HL-60/S4 treated with retinoic acid at 250 ng/mL for 4 days and 3 days (cell line): ENCODE measurements around the gene ATP5MC2.
"Not testable (repeated sequence)": the region's sequence is repeated elsewhere in the genome, so short reads cannot be mapped to it uniquely, and the experiment has no call there.

Experiments
- in situ Hi-C: fragments of 300-500 bp; cut with MboI; formaldehyde crosslinking; loops from 2 replicates; pipeline ENCODE4 v1.7.0; 2022; ENCODE audit warnings: low sequenced_read_pairs

Gene ATP5MC2

DNA sequence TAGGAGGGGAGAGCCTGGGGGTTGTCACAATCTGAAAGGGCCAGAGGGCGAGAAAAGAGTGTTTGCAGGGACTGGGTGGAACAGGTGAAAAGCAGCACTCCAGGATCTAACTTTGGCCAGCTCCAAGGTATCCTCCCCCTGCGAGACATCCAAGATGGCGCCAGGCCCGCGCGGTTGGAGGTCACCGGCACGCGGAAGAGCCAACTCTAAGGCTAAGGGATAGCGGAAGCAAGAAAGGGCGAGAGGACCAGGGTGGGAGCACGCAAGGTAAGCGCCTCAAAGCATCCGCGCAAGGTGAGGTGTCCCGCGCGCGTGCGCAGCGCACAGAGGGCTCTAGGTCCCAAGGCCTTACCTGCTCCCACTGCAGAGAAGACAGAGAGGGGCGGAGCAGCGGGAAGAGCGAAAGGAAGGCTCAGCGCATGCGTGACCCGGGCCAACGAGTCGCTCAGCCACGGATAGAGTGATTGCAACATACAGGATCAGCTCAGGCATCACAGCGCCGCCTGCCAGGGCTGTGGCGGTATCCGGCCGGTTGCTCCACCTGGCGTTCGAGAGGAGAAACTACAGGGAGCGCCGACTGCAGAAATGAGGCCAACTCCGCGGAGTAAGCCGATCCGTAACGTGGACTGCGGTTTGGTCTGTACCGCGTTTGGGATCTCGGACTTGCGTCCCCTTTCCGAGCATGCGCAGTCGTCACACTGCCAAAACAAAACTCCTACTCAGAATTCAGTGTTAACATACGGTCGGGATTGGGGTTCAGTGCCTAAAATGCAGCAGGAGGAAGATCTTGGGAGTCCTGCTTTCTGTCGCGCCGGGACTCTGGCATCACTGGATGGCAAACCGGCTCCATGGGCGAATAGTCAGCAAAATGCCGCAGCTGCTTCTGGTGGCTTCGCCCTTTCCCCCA is at the start of gene ATP5MC2:
ATP5MC2 (minus strand) TSS at position 383 of the 907 bp plus-strand sequence. CDS start 3,469 bp downstream, outside the sequence.
- in situ Hi-C loops = no loop called here

DNA sequence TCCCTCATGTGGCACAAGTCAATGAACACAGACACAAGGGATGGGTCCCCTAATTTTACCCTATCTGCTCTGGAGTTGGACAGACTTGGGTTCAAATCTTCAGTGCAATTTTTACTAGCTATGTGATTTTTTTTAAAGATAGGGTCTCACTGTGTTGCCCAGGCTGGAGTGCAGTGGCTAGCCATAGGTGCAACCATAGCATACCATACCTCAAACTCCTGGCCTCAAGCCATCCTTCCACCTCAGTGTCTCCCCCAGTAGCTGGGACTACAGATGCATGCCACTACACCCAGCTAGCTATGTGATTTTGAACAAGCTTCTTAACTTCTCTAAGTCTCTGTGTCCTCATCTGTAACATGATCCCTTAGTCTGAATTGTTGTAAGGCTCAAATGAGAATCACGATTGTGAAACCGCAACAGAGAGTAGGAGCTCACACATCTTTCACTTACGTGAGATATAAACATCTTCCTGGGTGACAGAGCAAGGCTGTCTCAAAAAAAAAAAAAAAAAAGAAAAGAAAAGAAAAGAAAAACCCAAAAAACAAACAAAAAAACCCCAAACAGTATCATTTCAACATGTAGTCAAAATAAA is 46.7 kb upstream of the ATP5MC2 start:
- in situ Hi-C loops = no loop called here

DNA sequence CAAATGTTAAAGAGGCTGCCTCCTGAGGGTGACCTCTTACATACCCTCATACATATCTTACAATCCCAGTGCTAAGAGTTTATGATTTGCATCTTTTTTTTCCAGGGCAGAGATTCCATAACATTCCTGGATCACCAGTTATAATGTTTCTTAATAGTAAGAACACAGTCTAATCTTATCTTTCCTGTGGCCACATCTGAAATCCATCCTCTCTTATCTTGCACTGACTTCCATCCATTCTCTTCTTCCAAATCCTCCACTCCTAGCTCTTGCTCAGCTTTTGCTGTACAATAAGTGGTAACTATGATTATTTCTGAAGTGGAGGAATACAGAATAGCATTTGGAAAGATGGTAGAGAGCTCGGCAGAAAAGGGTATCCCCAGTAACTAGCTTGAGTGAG is 45.1 kb upstream of the ATP5MC2 start:
- in situ Hi-C loops = no loop called here

DNA sequence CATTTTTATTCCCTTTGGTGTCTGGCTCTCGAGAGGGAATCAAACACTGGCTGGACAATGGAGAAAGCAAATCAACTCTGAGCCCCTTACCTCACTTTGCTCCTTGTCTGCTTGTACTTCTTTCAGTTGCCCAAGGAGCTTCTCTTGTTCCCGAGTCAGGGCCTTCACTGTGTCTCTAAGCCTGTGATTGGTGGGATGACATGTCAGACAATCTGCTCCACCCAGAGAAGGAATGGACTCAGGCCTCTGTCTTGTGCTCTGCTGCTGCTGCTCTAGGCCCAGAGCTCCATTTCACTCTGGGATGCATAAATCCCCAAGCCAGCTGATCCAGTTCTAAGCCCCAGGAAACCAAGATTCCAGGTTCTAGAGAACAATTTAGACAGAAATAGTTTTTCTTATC is 43.8 kb upstream of the ATP5MC2 start:
- in situ Hi-C loops = no loop called here

DNA sequence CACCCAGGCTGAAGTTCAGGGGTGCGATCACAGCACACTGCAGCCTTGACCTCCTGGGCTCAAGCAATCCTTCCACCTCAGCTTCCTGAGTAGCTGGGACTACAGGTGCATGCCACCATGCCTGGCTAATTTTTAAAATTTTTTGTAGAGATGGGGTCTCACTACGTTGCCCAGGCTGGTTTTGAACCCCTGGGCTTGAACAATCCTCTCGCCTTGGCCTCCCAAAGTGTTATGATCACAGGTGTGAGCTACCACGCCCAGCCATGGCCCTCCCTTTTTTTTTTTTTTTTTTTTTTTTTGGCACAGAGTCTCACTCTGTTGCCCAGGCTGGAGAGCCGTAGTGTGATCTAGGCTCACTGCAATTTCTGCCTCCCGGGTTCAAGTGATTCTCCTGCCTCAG is 42.7 kb upstream of the ATP5MC2 start:
- in situ Hi-C loops = not testable (repeated sequence)

DNA sequence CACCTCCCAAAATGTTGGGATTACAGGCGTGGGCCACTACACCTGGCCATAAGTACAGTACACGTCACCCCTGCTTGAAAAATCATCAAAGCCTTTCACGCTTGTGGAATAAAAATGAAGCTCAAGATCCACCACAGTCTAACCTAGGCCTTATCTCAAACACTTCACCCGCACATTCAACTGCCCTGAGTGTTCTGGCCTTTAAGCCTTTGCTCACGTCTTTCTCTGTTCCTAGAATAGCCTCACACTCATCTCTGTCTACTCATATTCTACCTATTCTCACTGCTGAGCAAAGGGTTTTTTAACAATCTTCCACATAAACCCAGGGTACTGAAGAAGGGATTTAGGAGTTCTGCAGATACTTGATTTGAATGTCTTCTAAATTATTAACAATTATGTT is 41.4 kb upstream of the ATP5MC2 start:
- in situ Hi-C loops = no loop called here

DNA sequence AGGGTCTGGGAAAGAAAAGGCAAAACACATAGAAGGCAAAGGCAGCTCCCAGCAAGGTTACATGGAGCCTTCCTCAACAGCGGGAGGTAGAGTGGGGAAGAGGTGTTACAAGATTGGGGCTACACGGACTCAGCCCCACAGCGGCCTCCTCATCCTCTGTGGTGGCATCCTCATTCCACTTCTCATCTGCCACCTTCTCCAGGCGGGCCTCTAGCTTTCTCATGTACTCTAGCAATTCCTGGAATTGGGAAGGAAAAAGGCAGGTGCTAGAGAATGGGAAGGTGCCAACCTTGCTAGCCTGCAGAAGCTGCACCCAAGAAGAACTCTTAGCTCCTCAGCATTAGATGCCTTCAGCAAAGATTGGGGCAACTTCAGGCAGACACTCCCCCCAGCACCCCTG is 38.1 kb upstream of the ATP5MC2 start:
- in situ Hi-C loops = no loop called here

DNA sequence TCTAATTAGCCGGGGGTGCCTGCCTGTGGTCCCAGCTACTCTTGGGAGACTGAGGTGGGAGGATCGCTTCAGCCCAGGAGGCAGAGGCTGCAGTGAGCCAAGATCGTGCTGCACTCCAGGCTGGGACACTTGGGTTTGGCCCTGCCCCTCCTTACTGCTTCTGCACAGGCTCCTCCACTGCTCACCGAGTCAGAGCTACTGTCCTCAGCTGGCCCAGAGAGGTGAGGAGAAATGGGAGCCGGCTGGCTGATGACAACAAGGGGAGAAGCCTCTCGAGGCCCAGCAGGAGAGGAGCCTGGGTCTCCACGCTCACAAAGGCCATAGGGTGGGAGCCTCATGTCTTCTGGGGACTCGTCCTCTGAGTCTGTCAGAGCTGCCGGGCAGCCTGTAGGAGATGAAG is 37.6 kb upstream of the ATP5MC2 start:
- in situ Hi-C loops = no loop called here

DNA sequence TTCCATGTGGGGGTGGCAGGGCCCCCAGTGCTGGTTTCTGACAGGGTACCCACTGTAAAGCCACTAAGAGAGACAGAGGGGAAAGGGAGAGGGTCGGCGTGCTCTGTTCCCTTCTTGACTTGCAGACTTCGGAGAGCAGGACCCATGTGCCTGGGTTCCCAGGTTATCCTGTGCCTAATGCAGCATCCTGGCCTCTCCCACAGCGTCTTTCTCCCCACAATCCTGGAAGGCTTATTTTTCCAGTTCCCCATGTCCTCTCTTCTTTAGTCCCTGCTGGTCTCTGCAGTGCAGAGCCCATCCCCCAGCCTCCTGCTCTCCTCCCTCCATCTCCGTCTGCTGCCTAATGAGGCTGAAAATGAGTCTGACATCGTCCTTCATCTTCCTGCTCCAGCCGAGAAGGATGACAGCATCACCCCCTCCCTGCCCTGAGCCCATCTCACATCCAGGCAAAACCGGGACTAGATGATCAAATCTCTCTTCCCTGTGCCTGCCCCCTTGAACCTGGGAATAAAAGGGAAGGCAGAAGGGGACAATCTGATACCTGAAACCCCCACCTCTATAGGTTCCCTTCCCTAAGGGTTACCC is 36.3 kb upstream of the ATP5MC2 start:
- in situ Hi-C loops = no loop called here

DNA sequence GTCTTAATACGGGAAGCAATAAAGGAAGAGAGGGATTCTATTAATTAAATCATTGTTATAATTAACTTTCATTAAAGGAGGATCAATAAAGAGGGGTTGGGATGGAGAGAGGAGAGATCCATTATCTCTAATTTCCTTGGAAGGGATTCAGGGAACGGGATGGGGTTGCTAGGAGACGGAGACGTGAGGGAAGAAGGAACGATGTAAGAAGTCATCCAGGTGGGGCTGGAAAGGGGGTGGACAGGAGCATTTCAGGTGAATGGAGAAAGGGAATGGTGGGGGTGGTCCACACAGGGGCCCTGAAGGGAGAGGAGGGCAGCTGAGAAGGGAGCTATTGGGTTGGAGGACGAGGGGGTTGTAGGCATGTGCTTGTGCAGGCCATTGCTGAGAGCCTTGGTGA is 34.2 kb upstream of the ATP5MC2 start:
- in situ Hi-C loops = no loop called here

DNA sequence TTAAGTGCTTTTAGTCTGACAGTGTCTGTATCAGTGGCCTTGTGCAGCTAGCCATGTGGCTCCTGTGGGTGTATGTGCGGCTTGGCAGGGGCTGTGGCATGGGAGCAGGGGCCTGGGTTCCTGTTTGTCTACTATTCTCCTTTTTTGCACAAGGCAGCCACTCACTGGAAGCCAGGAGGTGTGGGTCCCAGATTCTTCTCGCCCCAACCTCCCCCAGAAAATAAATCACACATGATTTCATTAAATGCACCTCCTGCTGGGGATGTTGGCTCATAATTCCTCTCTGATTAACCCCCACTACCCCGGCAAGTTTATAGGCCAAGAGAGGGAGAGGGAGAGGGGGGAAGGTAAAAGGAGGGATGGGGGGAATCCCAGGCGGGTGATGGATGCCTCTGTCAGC is 33.8 kb upstream of the ATP5MC2 start:
- in situ Hi-C loops = no loop called here

DNA sequence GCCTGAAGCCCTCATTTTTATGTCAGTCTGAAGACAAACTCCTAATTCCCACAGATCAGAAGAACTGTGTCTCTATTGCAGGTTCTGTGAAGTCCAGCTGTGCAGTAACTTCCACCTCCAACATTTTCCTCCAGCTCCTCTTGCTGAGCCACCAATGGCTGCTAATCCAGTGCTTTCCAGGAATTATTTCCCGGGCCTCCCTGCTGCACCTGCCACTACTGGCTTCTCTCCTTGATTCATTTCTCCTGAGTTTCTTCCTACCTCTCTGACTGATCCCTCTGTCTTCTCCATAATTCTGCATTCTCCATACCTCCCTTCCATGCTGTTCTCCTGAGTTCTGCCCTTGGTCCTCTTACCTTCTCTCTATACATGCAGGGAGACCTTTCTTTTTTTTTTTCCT is 30.2 kb upstream of the ATP5MC2 start:
- in situ Hi-C loops = no loop called here

DNA sequence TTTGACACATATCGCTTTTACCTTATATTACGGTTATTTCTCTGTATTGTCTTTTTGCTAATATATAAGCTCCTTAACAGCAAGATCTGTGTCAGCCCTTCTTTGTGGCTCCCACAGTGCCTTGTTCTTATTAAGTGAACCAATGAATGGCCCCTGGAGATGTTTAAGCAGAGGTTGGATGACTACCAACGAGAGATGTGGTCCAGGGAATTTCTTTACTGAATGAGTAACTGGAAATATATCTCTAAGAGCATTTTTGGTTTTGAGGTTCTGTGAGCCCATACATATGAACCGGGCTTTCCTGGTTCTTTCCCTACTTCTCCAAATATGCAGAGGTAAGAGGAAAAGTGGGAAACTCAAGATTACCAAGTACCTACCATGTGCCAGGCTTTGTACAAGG is 27.9 kb upstream of the ATP5MC2 start:
- in situ Hi-C loops = loop anchor here (5.0 kb wide), 1 partner anchor 39 kb away; no protein-coding TSS in a partner anchor

DNA sequence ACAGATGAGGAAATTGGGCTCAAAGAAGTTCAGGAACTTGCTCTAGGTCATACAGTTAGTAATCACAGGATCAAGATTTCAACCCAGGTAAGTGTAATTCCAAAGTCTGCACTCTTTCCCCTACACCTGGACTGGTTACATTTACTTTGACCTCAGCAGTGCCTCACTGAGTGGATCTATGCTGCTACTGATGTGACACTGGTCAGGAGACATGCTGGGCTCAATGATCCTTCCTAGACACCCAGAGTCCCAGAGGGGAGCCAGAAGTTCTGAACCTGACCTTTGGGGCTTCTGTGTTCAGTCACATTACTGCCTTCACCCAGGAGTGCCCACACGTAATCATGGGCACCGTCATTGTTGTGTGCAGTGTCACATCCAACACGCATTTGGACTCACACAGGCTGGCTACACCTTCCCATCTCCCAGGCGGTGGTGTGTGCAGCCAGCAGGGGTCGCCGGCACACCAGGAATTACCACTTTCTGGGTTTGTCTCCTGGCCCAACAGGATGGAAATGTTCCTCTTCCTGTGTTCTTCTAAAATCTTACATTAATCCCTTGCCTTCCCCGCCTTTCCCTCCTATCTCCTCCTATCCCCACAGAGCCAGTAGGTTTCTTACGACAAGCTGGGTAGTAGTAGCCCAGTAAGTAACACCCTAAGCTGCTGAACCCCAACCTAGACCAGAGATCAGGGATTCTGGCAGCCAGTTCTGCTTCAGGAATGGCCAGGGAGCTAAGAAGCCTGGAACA is 25.8 kb upstream of the ATP5MC2 start:
- in situ Hi-C loops = loop anchor here (5.0 kb wide), 1 partner anchor 41 kb away; no protein-coding TSS in a partner anchor

DNA sequence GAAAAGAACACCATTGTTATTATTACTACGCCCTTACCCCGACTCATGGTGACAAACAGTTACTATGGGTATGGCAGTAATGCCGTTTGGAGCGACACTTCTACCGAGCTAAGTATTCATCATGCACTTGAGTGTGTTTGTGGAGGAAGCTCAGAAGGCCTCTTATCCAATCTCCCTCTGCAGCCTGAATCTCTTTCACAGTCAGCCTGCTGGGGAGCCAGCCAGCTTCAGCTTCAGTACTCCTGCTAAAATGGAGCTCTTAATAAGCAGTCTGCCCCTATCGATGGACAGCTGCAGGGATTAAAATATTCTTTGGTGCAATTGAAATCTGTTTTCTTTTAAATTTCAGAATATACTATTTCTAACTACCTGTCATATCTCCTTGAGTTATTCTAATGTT is 24.7 kb upstream of the ATP5MC2 start:
- in situ Hi-C loops = loop anchor here (5.0 kb wide), 1 partner anchor 42 kb away; no protein-coding TSS in a partner anchor

DNA sequence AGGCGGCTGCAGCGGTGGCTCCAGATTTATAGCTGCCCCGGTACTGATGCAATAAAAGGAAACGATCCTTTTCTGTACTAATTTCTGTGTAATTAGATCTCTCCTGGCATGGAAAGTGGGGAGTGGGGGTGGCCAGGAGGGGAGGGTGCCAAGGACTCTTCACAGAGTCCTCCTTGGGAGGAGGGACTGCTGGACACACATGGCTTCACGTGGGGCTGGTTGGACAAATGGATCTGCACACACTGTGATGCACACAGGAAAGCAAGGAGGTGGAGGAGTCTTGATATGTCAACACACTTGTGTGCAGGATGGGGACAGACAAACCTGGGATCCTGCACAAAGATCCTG is 23.8 kb upstream of the ATP5MC2 start:
- in situ Hi-C loops = loop anchor here (5.0 kb wide), 1 partner anchor 43 kb away; no protein-coding TSS in a partner anchor

DNA sequence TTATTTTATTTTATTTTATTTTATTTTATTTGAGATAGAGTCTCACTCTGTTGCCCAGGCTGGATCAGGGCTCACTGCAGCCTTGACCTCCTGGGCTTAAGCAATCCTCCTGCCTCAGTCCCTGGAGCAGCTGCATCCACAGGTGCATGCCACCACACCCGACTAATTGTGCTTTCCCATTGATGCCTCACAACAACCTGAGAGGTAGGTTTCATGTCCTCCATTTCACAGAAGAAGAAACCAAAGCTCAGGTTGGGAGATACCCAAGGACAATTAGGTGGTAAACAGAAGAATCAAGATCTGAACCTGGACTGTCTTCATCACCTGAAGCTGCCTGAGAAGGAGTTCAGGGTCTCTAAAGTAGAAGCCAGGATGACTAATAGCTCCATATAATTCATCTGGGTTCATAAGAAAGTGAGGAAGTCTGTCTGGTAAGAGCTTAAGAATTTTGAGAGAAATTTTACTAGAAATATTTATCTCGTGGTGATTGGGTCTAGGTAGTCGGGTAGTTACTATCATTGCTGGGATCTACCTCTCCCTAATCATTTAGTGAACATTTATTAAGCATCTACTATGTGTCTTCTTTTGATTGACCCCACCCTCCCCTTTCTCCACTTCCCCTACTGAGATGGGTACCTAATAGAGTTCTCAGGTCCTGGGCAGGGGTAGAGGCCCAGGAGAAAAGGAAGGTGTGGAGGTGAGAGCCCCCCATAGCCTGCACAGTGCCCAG is 23.2 kb upstream of the ATP5MC2 start:
- in situ Hi-C loops = no loop called here

DNA sequence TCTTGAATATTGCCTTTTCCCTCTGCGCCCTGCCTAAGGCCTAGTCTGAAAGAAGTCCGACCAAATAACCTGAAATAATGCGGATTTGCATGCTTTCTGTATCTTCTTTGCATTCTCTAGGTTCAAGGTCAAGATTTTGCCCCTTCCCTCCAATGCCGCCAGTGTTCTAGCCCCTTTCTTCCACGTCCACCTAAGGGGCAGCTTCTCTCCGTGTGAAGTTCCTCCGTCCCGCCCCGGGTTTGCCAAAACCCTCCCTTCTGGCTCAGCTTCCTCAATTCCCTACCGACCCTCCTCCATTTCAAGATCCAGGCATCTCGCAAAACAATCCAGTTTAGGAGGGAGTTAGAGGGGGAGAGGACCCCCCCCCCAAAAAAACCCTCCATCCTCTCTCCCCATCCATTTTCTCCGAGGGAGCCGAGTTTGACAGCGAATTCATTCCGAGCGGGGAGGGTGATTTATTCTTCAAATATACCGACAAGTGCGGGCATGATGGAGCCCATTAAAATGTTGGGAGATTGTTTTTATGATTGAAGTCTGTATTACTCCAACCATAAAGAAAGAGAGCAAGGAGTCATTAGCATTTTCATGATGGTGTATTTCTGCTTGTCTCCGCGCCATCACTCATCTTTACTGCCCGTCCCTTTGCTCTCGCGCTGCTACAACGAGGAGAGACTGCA is 20.9 kb upstream of the ATP5MC2 start:
- in situ Hi-C loops = no loop called here

DNA sequence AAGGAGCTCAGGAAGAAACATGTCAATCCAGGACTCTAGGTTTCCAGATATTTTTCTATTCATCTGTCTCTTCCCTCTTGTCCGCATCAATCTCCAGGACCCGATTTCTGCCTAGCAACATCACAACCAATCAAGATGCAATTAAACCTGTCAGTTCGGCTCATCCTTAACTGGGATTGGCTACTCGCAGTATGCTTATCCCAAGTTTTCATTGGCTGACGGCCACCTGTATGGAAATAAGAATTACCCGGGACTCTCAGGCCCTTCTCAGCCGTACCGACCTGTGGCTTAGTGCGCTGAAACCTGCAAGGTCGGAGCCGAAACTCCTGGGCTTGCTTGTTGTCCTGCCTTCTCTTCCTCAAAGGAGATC is 20.4 kb upstream of the ATP5MC2 start:
- in situ Hi-C loops = no loop called here
